PC-9 (cell line): ENCODE measurements around the gene EWSR1.

Source experiments
- CTCF ChIP-seq: fragments of 200-600 bp; sonication (generic); conservative IDR thresholded peaks from 2 replicates; pipeline ENCODE4 v1.6.1; 2017; ENCODE audit warnings: mixed run types, antibody characterized with exemption, mild to moderate bottlenecking, moderate library complexity
- EZH2 ChIP-seq: fragments of 200-600 bp; sonication (generic); IDR thresholded peaks from 2 replicates; pipeline ENCODE4 v1.8.0; 2017; ENCODE audit warnings: antibody characterized with exemption, low read depth

DNA sequence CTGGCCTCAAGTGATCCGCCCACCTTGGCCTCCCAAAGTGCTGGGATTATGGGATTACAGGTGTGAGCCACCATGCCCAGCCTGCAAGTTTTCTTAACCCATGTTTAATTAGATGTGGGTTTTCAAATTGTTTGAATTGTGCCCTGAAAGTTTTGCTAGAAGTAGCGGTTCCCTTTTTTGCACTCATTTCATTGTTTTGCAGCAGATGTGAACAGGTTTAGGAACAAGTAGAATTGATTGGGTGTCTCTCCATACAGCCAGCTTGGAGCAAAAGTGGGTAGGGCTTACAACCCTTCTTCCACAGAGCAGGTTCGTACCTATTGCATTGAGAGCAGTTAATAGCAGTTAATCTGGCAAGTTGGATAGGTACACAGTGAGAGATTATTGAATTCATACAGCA is 16.1 kb downstream of the EWSR1 start:
- no peak for TF ChIP-seq CTCF
- TF ChIP-seq EZH2, result no peak
